Esophagus (tissue), 2 donors: ENCODE measurements around the gene WWOX. TPM values are rescaled to one million over a fixed set of nuclear protein-coding genes. Genes with fewer than 3 reads are reported as not detected.

Experiments used
- H3K27ac ChIP-seq, 2 donors: one replicate each; pipeline ENCODE4 v1.5.1; 2013; ENCODE audit warnings: low read depth in 2 of 2, mild to moderate bottlenecking in 2 of 2, inconsistent platforms in 1 of 2, low read length in 1 of 2, moderate library complexity in 1 of 2
- H3K27me3 ChIP-seq, 2 donors: one replicate each; pipeline ENCODE4 v1.6.1; 2013; ENCODE audit warnings: low read length in 2 of 2, control low read depth in 1 of 2, mild to moderate bottlenecking in 1 of 2; ENCODE audit not compliant: insufficient read depth in 2 of 2, control insufficient read depth in 1 of 2
- H3K36me3 ChIP-seq, 2 donors: one replicate each; pipeline ENCODE4 v1.6.1; 2013; ENCODE audit warnings: low read length in 1 of 2; ENCODE audit not compliant: control insufficient read depth in 2 of 2, insufficient read depth in 2 of 2
- H3K4me1 ChIP-seq, 2 donors: one replicate each; pipeline ENCODE4 v1.6.1; 2013; ENCODE audit warnings: low read length in 1 of 2; ENCODE audit not compliant: control insufficient read depth in 2 of 2, insufficient read depth in 2 of 2
- H3K4me3 ChIP-seq, 2 donors: one replicate each; pipeline ENCODE4 v1.5.1; 2013; ENCODE audit warnings: low read length in 2 of 2, mild to moderate bottlenecking in 2 of 2, low read depth in 1 of 2, moderate library complexity in 1 of 2
- H3K9me3 ChIP-seq, 2 donors: one replicate each; pipeline ENCODE4 v1.6.1; 2013; ENCODE audit warnings: mild to moderate bottlenecking in 2 of 2, low read depth in 1 of 2, low read length in 1 of 2, moderate library complexity in 1 of 2; ENCODE audit not compliant: control insufficient read depth in 2 of 2, insufficient read depth in 1 of 2
- WGBS, 2 donors: extraction: QIAGEN DNeasy Blood & Tissue Kit; methylation state at CpG; one replicate each; pipeline ENCODE4 v1.1.7; 2013; 5-methylcytosine and 5-hydroxymethylcytosine counted together
- polyA plus RNA-seq, 2 donors: library from polyadenylated mRNA; stranded (reverse); fragments of 200-250 nt; gene quantifications; one replicate each; pipeline ENCODE4 v1.2.3, GENCODE V29; 2013
- donor health status: healthy with polysubstance abuse.
- donor health status: Bipolar disorder and iron deficiency.

WWOX gene
- polyA plus RNA-seq, 2 donors, result 6.4 to 9.1 TPM

DNA sequence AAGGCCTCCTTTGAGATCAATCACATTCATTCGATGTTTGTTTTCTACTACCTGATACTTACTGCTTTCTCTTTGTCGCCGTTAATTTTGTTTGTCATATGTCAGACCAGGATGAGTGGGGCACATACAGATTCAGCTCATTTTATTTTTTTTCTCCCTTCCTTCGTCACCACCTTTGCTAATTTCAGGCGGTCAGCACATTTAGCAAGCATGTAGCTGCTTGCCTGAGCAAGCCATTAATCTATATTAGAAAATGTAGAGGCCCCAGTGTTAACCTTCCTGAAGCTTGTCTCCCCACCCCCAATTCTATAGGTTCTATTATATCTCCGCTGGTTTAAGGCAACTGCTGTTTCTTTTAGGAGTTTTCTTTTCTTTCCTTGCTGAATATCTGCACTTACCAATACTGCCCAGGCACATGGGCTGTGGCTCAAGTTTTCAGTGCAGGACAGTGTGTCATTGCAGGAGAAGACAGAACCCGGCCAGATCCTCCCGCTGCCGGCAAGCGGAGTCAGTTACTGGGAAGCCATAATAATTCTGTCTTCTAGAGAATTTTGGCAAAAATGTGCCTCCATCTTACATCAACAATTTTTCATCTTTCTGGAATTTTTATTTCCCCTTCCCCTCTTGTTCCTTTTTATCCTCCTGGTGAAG is 714.3 kb downstream of the WWOX start:
- H3K27ac ChIP-seq, result no peak overlapping the region
- H3K36me3 ChIP-seq, result no peaks in the 10 kb centered on the region
- 82 to 83% methylated on average over 10 of the region's 10 CpGs for WGBS, 2 donors
- no peaks in the 10 kb centered on the region for H3K9me3 ChIP-seq
- H3K4me3 ChIP-seq, result no peak overlapping the region
- no peaks in the 10 kb centered on the region for H3K4me1 ChIP-seq
- H3K27me3 ChIP-seq, result no peaks in the 10 kb centered on the region

DNA sequence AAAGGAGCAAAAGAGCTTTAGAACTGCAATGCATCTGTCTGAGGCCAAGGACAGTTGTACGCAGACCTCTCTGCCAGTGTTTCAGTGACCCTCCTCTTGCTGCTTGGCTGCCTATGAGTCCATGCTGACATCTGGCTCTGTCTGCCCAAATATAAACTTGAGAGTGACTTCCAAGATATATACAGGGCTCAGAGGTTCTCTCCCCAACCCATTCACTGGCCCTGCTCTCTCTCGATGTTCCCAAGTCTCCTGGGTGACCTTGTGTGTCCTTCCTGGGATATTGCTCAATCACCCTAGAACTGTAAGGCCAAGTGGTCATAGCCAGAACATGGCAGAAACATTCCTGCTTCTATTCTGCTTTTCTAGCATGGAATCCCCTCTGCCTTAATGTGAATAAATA is 716.3 kb downstream of the WWOX start:
- Histone ChIP-seq H3K27ac (peak overlapping the region in 1 of 2 donors; percentile 3), H3K27me3 (no peaks in the 10 kb centered on the region), H3K4me3 (no peak overlapping the region), H3K4me1 (no peaks in the 10 kb centered on the region), H3K36me3 (no peaks in the 10 kb centered on the region), H3K9me3 (no peaks in the 10 kb centered on the region)
- 55 to 66% methylated on average over 2 of the region's 2 CpGs for WGBS, 2 donors

DNA sequence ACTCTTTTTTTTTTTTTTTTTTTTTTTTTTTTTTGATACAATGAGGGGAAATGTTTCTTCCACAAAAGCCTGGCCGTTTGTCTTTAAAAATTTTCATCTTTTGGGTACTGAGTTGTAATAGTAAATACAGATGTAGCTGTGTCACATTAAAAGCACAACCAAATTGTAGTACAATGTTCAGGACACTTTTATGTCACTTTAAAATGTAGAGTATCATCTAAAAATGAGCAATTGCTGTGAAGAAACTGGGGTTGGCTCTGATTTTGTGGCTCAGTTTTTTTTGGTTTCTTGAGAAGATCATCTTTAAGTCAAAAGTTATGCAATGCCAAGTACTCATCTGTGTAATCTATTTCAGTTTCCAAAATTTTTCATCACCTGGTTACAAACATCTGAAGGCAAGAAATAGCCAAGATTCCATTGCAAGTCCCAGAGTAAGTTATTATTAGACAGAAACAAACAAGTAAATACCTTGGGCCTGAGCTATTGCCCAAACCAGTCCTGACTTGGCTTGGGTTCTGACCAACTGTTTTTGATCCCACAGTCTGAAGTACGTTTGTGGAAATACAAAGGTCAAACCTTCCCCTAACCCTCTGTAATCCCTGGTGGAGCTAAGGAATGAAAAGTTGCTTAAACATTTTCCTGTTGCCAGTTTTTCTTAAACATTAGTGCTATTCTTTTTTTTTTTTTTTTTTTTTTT is 717.2 kb downstream of the WWOX start:
- H3K4me1 ChIP-seq, result no peaks in the 10 kb centered on the region
- no peaks in the 10 kb centered on the region for H3K9me3 ChIP-seq
- 19 to 35% methylated on average over 2 of the region's 2 CpGs for WGBS, 2 donors
- peak overlapping the region in 1 of 2 donors; percentile 5 for H3K27ac ChIP-seq
- no peaks in the 10 kb centered on the region for H3K27me3 ChIP-seq
- no peaks in the 10 kb centered on the region for H3K36me3 ChIP-seq
- no peak overlapping the region for H3K4me3 ChIP-seq

DNA sequence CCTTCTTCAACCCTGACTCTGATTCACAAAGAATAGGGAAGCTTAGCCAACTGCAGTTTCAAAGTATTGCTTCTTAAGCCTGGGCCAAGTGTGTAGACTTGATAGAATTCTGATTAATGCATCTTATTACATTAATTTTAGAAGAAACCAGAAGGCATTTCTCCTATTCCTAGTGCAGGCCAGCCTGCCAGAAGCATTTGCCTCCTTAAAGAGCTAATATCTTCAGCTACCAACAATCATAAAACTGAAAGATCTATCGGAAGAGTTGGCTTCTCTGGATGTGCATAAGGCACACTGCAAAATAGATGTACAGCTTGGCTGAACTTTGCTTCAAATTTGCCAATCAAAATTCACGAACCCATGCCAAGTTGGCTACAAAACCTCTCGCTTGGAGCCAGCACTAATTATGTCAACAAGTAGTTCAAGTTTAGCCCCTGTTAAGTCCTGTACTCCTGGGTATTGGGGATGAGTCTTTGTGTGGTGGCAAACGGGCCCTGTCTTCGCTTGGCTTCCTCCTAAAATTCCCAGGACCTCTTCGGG is 717.8 kb downstream of the WWOX start:
- Histone ChIP-seq H3K4me3 (no peak overlapping the region), H3K27me3 (no peaks in the 10 kb centered on the region), H3K27ac (no peak overlapping the region), H3K36me3 (no peaks in the 10 kb centered on the region), H3K4me1 (no peaks in the 10 kb centered on the region), H3K9me3 (no peaks in the 10 kb centered on the region)
- WGBS, 2 donors, result 34 to 44% methylated on average over 6 of the region's 6 CpGs

DNA sequence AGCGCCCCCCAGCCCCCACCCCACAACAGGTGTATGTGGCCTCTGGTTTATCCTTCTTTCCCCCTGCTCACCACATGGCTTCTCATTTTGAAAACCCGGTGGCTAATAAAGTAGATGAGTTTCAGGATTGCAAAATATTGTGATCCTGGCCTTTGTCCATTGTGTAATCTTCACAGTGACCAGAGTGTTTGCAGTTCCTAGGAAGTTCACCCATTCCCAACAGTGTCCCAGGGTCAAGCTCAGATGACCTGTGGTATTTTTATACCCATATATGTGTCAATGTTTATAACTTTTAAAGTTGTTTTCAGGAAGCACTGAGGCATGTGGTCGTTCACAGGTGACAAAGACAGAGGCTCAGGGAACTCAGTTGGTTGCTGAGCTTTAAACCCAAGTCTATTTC is 721.9 kb downstream of the WWOX start:
- WGBS, 2 donors, result 69 to 91% methylated on average over 3 of the region's 3 CpGs
- Histone ChIP-seq H3K27ac (no peak overlapping the region), H3K4me3 (no peak overlapping the region), H3K36me3 (no peaks in the 10 kb centered on the region), H3K27me3 (no peaks in the 10 kb centered on the region), H3K4me1 (no peaks in the 10 kb centered on the region), H3K9me3 (no peaks in the 10 kb centered on the region)

DNA sequence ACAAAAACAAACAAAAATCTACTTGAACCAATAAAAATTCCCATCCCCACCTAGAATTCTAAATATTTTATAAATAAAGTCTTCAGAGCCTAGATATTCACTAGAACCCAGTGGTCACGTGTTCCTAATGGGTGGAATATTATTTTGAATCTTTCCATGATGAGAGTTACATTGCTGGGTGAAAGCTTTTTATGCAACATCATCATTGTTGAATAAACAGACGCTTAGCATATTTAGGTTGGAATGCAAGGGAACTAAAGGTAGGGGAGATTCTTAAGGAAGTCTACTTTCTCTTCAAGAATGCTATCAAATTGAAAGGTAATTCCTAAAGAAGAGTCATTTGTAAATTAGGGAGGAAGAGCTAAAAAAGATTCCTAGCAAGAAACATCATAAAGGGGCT is 723.1 kb downstream of the WWOX start:
- 94 to 97% methylated on average over 2 of the region's 2 CpGs for WGBS, 2 donors
- no peaks in the 10 kb centered on the region for H3K4me1 ChIP-seq
- H3K9me3 ChIP-seq, result no peaks in the 10 kb centered on the region
- no peak overlapping the region for H3K27ac ChIP-seq
- no peaks in the 10 kb centered on the region for H3K36me3 ChIP-seq
- H3K4me3 ChIP-seq, result no peak overlapping the region
- H3K27me3 ChIP-seq, result no peaks in the 10 kb centered on the region

DNA sequence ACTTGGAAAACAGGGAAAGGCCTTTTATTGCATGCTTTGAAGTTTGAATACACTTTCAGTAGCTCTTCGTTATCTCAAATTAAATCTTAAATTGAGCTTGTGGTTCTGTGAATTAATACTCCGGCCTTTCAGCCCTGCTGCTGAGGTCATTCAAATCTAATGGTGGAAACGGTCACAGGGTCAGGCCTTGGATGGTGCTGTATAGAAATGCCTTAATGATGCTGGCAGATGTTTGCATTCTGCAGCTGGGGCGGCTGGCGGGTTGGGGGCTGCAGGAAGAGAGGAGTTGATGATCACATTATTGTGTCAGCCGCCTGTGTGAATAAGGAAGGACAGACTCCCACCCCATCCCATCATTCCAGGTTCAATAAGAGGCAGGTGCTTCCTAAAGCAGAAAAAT is 723.6 kb downstream of the WWOX start:
- 75 to 81% methylated on average over 6 of the region's 6 CpGs for whole genome bisulfite sequencing, 2 donors
- H3K27ac ChIP-seq, result no peak overlapping the region
- H3K9me3 ChIP-seq, result no peaks in the 10 kb centered on the region
- no peak overlapping the region for H3K4me3 ChIP-seq
- H3K36me3 ChIP-seq, result no peaks in the 10 kb centered on the region
- no peaks in the 10 kb centered on the region for H3K27me3 ChIP-seq
- peaks cover 0 to 1% of the 10 kb centered on the region in 2 donors for H3K4me1 ChIP-seq

DNA sequence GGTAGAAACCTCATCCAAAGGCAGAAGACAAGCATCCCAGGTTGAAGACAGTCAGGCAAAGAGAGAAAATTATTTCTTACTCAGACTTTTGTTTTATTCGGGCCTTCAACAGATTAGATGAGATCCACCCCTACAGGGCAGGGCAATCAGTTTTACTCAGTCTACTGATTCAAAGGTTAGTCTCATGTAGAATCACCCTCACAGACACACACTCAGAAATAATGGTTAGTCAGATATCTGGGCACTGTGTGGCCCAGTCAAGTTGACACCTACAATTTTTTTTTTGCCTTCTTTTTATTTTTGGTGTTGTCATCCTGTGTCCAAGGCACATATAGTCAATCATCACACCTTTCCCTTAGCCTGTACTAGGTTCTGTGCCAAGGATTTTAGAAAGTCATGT is 729.8 kb downstream of the WWOX start:
- H3K27me3 ChIP-seq, result no peaks in the 10 kb centered on the region
- peaks cover 0 to 4% of the 10 kb centered on the region in 2 donors for H3K4me1 ChIP-seq
- 95% methylated on average over 1 of the region's 1 CpG for WGBS, 2 donors
- H3K9me3 ChIP-seq, result no peaks in the 10 kb centered on the region
- H3K36me3 ChIP-seq, result no peaks in the 10 kb centered on the region
- H3K27ac ChIP-seq, result no peak overlapping the region
- H3K4me3 ChIP-seq, result no peak overlapping the region

DNA sequence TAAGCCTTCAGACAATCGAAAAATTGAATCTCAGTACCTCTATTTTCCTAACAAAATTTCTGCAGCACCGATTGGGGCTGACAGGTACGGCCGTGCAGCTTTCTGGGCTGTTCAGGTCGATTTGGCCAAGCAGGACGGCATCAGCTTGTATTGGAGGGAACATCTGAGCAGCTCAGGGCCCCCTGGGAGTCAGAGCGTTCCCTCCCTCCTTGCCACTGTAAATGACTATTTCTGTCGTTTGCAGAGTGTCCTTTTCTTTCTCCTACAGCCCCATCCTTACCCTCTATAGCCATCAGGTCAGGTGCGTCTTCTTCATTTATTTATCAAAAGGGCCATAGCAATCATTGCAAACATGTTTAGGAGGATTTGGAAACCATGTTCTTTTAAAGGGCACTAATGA is 731.1 kb downstream of the WWOX start:
- no peaks in the 10 kb centered on the region for H3K27me3 ChIP-seq
- no peak overlapping the region for H3K4me3 ChIP-seq
- no peak overlapping the region for H3K27ac ChIP-seq
- H3K4me1 ChIP-seq, result peaks cover 0 to 4% of the 10 kb centered on the region in 2 donors
- H3K36me3 ChIP-seq, result no peaks in the 10 kb centered on the region
- 85 to 89% methylated on average over 9 of the region's 9 CpGs for WGBS, 2 donors
- no peaks in the 10 kb centered on the region for H3K9me3 ChIP-seq

DNA sequence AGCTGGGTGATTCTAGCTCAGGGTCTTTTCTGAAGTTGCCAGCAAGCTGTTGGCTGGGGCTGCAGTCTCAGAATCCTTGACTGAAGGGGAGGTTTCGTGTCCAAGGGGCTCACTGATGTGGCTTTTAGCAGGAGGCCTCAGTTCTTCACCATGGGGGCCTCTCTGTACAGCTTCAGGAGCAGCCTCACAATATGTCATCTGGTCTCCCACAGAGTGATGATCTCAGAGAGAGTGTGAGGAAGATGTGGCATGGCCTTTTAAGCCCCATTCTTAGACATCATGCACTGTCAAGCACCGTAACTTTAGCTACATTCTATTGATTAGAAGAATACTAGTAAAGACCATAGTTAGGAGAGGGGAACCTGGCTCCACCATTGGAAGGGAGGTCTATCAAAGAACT is 732.6 kb downstream of the WWOX start:
- Histone ChIP-seq H3K36me3 (no peaks in the 10 kb centered on the region), H3K27ac (no peak overlapping the region), H3K4me1 (peaks cover 0 to 4% of the 10 kb centered on the region in 2 donors), H3K4me3 (no peak overlapping the region), H3K27me3 (no peaks in the 10 kb centered on the region), H3K9me3 (no peaks in the 10 kb centered on the region)
- WGBS, 2 donors, result 95 to 97% methylated on average over 2 of the region's 2 CpGs
